Measurements from ENCODE around the gene EIF4ENIF1. TPM values are rescaled to one million over a fixed set of nuclear protein-coding genes. Genes with fewer than 3 reads are reported as not detected.
"Not testable (repeated sequence)": the region's sequence is repeated elsewhere in the genome, so short reads cannot be mapped to it uniquely, and the experiment has no call there.

Gene EIF4ENIF1
- polyA plus RNA-seq, 4 donors, result 40.7 to 49.5 (median 46.5) TPM

- DNase-seq (ENCODE audit: low read depth in 4 of 4, low spot score in 3 of 4), result not testable (repeated sequence)
Observed at GRCh38 chr22:31493355-31493754, 3.7 kb upstream of the EIF4ENIF1 start.

DNA sequence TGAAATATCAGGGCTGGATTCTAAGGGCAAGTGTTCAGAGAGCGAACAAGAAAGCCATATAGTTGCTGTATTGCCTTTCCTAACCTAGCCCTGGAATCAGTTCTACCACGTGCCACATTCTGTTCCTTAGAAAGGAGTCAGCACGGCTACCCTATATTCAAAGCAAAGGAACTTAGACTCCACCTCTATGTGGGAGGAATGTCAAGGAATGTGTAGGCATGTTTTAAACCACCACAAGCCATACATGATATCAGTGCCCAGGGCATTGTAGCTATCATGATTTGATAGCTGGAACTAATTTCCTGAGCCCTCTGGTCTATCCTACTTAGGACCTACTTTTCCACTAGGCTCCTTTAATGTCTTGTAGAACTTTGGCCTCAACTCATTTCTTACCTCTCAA lies 2.5 kb upstream of the EIF4ENIF1 start:
- no peak for DNase-seq (ENCODE audit: low read depth in 4 of 4, low spot score in 3 of 4)

GRCh38 chr22:31491218-31491962 lies 1.7 kb upstream of the EIF4ENIF1 start:
- DNase-seq (ENCODE audit: low read depth in 4 of 4, low spot score in 3 of 4), result no peak

- peak in 1 of 4 donors; percentile 47 for DNase-seq (ENCODE audit: low read depth in 4 of 4, low spot score in 3 of 4)
Observed at GRCh38 chr22:31490496-31490925, 869 bp upstream of the EIF4ENIF1 start.

- no peak for DNase-seq (ENCODE audit: low read depth in 4 of 4, low spot score in 3 of 4)
Observed at GRCh38 chr22:31488988-31489617, 539 bp downstream of the EIF4ENIF1 start.

GRCh38 chr22:31488346-31488883 lies 1.2 kb downstream of the EIF4ENIF1 start:
- no peak for DNase-seq (ENCODE audit: low read depth in 4 of 4, low spot score in 3 of 4)

DNA sequence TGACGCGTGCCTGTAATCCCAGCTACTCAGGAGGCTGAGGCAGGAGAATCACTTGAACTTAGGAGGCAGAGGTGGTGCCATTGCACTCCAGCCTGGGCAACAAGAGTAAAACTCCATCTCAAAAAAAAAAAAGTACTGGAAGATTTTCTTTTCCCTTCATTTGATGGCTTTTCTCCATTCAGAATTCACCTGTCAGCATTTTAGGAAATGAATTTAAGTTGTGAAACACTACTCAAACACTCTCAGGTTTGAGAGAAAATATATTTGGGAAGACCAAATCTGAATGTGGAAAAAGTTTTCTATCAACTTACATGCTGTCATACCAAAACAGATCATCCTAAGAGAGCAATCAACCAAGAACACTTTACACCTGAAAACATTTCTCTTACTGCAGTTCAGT lies 2.7 kb downstream of the EIF4ENIF1 start:
- no peak for DNase-seq (ENCODE audit: low read depth in 4 of 4, low spot score in 3 of 4)

DNA sequence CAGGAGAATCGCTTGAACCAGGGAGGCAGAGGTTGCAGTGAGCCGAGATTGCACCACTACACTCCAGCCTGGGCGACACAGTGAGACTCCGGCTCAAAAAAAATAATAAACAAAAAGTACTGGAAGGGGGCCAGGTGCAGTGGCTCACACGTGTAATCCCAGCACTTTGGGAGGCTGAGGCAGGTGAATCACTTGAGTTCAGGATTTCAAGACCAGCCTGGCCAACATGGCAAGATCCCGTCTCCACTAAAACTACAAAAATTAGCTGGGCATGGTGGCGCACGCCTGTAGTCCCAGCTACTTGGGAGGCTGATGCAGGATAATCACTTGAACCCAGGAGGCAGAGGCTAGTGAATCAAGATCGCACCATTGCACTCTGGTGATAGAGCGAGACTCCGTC lies 3.3 kb downstream of the EIF4ENIF1 start:
- DNase-seq (ENCODE audit: low read depth in 4 of 4, low spot score in 3 of 4), result not testable (repeated sequence)

DNA sequence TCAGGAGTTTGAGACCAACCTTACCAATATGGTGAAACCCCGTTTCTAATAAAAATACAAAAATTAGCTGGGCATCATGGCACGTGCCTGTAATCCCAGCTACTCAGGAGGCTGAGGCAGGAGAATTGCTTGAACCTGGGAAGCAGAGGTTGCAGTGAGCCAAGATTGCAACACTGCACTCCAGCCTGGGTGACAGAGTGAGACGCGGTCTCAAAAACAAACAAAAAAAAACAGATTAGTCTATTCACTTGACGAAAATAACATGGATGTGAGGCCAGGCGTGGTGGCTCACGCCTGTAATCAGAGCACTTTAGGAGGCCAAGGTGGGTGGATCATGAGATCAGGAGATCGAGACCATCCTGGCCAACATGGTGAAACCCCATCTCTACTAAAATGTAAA lies 7.2 kb downstream of the EIF4ENIF1 start:
- not testable (repeated sequence) for DNase-seq (ENCODE audit: low read depth in 4 of 4, low spot score in 3 of 4)

DNA sequence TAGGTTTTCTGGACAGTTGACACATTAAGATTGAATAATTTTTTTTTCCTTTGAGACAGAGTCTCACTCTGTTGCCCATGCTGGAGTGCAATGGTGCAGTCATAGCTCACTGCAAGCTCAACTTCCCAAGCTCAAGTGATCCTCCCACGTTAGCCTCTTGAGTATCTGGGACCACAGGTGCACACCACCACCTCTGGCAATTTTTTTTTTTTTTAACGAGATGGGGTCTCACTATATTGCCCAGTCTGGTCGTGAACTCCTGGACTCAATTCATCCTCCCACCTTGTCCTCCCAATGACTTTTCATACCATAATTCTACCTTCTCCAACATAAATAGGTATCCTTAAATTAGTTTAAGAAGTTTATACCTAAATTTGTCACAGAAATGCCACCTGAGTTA lies 8.5 kb downstream of the EIF4ENIF1 start:
- DNase-seq (ENCODE audit: low read depth in 4 of 4, low spot score in 3 of 4), result no peak

GRCh38 chr22:31477329-31477728 lies 12.3 kb downstream of the EIF4ENIF1 start:
- no peak for DNase-seq (ENCODE audit: low read depth in 4 of 4, low spot score in 3 of 4)

- DNase-seq (ENCODE audit: low read depth in 4 of 4, low spot score in 3 of 4), result no peak
Observed at GRCh38 chr22:31475800-31476199, 13.8 kb downstream of the EIF4ENIF1 start.

DNA sequence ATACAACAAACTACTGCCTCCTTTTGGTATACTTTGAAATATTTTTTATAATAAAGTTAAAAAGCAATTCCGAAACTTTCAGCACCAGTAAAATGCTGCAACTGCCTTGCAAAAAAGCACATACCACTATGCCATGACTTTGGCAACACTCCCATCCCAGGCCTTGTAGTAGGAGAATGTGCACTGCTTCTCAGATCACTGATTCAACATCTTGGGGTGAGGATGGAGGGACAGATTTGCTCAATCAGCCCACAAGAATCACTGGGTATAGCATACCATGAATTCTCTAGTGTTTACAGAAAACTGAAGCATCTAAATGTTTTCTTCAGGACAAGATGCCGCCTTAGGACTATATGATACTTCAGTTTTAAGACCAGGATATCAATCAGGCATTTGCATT lies 14.9 kb downstream of the EIF4ENIF1 start:
- DNase-seq (ENCODE audit: low read depth in 4 of 4, low spot score in 3 of 4), result no peak

DNA sequence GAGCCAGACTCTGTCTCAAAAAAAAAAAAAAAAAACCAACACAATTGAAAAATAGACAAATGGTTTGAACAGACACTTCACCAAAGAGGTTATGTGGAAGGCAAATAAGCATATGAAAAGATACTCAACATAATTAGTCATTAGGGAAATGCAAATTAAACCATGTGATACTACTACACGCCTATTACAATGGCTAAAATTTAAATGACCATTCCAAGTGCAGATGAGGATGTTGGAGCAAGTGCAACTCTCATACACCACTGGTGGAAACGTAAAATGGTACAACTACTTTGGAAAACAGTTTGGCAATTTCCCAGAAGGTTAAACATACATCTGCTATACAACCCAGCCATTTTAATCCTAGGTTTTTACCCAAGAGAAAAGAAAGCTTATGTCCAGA lies 24.3 kb downstream of the EIF4ENIF1 start:
- no peak for DNase-seq (ENCODE audit: low read depth in 4 of 4, low spot score in 3 of 4)

DNA sequence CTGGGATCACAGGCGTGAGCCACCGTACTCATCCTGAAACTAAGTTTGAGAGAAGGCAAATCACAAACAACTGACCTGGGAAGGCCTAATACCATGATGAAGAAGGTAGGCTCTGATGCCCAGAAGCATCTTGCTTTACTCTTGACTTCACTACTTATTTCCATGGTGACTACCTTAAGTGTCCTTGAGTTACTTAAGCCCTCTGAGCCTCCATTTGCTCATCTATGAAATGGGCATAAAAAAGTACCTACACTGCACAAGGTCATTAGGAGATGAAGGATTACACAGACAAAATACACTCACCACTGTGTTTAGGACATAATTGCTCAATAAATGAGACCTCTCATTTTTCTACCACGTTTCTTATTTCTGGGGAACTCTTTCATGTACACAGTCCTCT lies 27.9 kb downstream of the EIF4ENIF1 start:
- DNase-seq (ENCODE audit: low read depth in 4 of 4, low spot score in 3 of 4), result no peak

DNA sequence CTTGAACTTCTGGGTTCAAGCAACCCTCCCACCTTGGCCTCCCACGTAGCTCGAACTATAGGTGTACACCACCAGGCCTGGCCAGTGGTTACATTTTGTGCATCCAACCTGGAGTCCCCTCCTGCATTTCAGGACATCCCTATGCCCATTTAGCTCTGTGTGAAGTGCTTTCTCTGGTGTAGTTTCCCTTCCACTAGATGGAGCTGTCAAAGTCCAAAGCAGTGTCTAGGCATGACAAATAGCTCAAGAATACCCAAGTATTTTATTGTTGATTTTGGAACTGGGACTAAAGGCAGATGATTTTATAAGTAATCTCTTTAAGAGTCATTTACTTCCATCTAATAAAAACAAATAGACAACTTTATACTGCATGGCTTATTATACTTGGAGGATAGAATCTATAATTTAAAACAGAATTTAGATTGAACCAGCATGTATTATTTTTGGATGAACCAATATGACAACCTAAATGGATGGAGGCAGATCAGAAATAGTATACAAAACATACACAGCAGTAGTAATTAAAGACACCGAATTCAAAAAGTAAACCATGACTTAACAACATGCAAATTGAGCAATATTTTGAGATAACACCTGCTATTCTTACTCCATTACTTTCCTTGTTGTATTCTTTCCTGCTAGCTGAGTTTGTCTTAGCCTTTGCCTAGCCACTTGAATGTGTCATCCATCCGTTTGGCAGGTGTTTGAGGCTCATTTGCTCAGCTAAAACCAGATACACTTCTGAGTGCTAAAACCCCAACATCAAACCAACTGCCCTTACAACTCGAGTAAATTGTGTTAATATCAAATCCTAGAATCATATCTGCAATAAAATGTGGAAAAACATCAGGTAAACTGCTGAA lies 37.7 kb downstream of the EIF4ENIF1 start:
- no peak for DNase-seq (ENCODE audit: low read depth in 4 of 4, low spot score in 3 of 4)

DNA sequence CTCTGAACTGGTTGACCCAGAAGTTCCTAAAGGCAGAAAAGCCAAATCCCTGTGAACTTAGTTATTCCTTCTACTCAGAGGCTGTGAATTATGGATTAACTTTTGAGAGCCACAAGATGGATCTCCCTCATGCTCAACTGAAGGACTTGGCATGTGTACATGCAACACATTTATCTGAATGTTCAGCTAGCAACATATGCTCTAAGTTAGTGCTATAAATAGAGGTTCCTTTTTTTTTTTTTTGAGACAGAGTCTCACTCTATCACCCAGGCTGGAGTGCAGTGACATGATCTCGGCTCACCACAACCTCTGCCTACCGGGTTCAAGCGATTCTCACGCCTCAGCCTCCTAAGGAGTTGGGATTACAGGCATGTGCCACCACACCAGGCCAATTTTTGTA lies 40.1 kb downstream of the EIF4ENIF1 start:
- DNase-seq (ENCODE audit: low read depth in 4 of 4, low spot score in 3 of 4), result no peak

DNA sequence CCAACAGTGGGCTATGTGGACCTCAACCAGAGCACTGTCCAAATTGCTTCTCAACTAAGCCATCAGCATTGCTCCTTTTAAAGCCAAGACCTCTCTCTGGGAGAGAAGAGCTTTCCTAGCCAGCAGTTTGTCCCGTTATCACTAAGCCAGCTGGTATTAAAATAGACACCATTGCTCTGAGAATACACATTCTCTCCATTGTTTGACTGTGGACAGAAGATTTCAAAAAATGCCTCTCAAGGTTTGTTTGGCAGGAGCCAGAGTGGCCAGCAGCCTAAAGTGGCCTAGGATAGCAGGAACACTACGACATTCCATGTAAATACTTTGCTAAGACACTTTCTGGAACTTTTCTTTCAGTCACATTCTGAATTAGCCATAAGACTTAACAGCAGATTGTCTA lies 41.3 kb downstream of the EIF4ENIF1 start:
- no peak for DNase-seq (ENCODE audit: low read depth in 4 of 4, low spot score in 3 of 4)

- DNase-seq (ENCODE audit: low read depth in 4 of 4, low spot score in 3 of 4), result no peak
Observed at GRCh38 chr22:31447337-31447736, 42.3 kb downstream of the EIF4ENIF1 start.

- no peak for DNase-seq (ENCODE audit: low read depth in 4 of 4, low spot score in 3 of 4)
Observed at GRCh38 chr22:31446767-31447166, 42.9 kb downstream of the EIF4ENIF1 start.

DNA sequence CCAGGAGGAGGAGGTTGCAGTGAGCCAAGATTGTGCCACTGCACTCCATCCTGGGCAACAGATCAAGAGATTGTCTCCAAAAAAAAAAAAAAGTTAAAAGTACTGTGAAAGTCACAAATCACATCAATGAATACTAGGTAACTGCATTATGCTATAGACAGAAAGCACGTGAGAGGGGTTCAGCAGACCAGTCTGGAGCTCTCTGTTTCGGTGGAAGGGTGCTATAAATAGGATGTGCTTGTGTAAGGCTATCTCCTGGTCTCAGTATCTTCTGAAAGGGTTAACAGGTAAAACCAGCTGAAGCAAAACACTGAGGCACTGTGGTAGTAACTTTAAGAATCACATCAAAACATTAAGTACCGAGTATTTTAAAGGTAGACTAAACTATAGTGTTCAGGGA lies 43.4 kb downstream of the EIF4ENIF1 start:
- DNase-seq (ENCODE audit: low read depth in 4 of 4, low spot score in 3 of 4), result no peak

Measured in left renal pelvis (tissue), 4 donors.